NT2/D1 (cell line): ENCODE measurements around the gene OR8H1.

Source experiments
- DNase-seq: peaks from one replicate; pipeline ENCODE4 v3.0.0-alpha.2; 2011; ENCODE audit warnings: low read depth, low spot score
- H3K27me3 ChIP-seq: 2 replicates; pipeline ENCODE4 v1.6.0; 2011; ENCODE audit warnings: mild to moderate bottlenecking; ENCODE audit not compliant: insufficient read length, insufficient read depth
- H3K36me3 ChIP-seq: 2 replicates; pipeline ENCODE4 v1.6.1; 2011; ENCODE audit warnings: mild to moderate bottlenecking, low read length, mixed read lengths; ENCODE audit not compliant: insufficient read depth, insufficient read length
- H3K4me1 ChIP-seq: 2 replicates; pipeline ENCODE4 v1.5.1; 2011; ENCODE audit not compliant: insufficient read depth, insufficient read length
- H3K4me3 ChIP-seq: 2 replicates; pipeline ENCODE4 v1.5.1; 2011; ENCODE audit warnings: low read depth; ENCODE audit not compliant: insufficient read length
- H3K9ac ChIP-seq: 2 replicates; pipeline ENCODE4 v1.6.0; 2011; ENCODE audit warnings: low read depth; ENCODE audit not compliant: insufficient read length
- H3K9me3 ChIP-seq: 2 replicates; pipeline ENCODE4 v1.5.1; 2011; ENCODE audit warnings: mild to moderate bottlenecking, low read length; ENCODE audit not compliant: insufficient read depth
- SUZ12 ChIP-seq: IDR thresholded peaks from 2 replicates; pipeline ENCODE4 v1.6.1; 2011; ENCODE audit not compliant: insufficient read length, insufficient read depth; ENCODE audit errors: extremely low read depth
- YY1 ChIP-seq: IDR thresholded peaks from 2 replicates; pipeline ENCODE4 v1.6.1; 2011; ENCODE audit not compliant: insufficient read length, insufficient read depth
- ZNF274 ChIP-seq: IDR thresholded peaks from 2 replicates; pipeline ENCODE4 v1.6.1; 2011; ENCODE audit warnings: mild to moderate bottlenecking, low read depth, low read length

The OR8H1 gene, protein sequence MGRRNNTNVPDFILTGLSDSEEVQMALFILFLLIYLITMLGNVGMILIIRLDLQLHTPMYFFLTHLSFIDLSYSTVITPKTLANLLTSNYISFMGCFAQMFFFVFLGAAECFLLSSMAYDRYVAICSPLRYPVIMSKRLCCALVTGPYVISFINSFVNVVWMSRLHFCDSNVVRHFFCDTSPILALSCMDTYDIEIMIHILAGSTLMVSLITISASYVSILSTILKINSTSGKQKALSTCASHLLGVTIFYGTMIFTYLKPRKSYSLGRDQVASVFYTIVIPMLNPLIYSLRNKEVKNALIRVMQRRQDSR

GRCh38 chr11:56292154-56292553 is at the start of gene OR8H1:
TSS of gene OR8H1 (minus strand) at chr11:56292254. CDS start at chr11:56291062, 1,192 bp downstream.
- no peaks in the 10 kb centered on the region for H3K9me3 ChIP-seq
- TF ChIP-seq ZNF274 (no peak), SUZ12 (no peak), YY1 (no peak)
- no peak within 1 kb of the TSS for H3K9ac ChIP-seq
- no peaks in the 10 kb centered on the region for H3K4me1 ChIP-seq
- H3K27me3 ChIP-seq, result no peaks in the 10 kb centered on the region
- no peaks in the 10 kb centered on the region for H3K36me3 ChIP-seq
- no peak within 1 kb of the TSS for H3K4me3 ChIP-seq
- no peak for DNase-seq

DNA sequence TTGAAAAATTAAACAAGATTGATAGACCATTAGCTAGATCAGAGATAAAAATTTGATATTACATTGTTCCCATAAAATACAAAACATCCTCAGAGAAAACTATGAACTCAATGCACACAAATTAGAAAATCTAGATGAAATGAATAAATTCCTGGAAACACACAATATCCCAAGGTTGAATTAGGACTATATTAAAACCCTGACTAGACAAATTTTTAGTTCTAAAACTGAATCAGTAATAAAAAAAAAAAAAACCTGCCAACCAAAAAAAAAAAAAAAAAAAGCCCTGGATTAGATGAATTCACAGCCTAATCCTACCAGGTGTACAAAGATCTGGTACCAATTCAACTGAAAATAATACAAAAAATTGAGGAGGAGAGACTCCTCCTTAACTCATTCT is 48.2 kb upstream of the OR8H1 start:
- H3K9me3 ChIP-seq, result peaks cover 35% of the 10 kb centered on the region
- peaks cover 3% of the 10 kb centered on the region for H3K4me1 ChIP-seq
- no peak for TF ChIP-seq YY1
- TF ChIP-seq SUZ12, result no peak
- no peak for TF ChIP-seq ZNF274
- no peak overlapping the region for H3K9ac ChIP-seq
- no peak overlapping the region for H3K4me3 ChIP-seq
- H3K27me3 ChIP-seq, result no peaks in the 10 kb centered on the region
- no peak for DNase-seq
- H3K36me3 ChIP-seq, result no peaks in the 10 kb centered on the region

DNA sequence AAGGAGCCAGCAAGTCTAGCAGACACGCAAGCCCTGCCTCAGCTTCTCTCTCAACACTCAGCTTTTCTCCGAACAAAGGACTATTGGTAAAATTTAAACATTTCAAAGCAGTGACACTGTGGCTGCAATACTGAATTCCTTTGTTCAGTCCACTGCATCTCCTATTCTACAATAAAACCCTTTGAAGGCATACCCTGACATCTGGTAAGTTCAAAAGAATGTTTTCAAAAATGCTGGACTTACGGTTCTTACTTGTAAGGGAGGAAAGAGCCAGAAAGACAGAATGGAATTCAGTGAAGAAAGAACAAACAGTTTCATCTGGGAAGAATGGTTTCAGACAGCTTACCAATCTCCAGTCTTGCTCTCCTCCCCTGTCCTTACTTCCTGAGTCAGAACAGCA is 41.1 kb upstream of the OR8H1 start:
- DNase-seq, result no peak
- Histone ChIP-seq H3K4me1 (peaks cover 3% of the 10 kb centered on the region), H3K27me3 (no peaks in the 10 kb centered on the region), H3K4me3 (no peak overlapping the region), H3K9ac (no peak overlapping the region), H3K9me3 (peaks cover 25% of the 10 kb centered on the region), H3K36me3 (no peaks in the 10 kb centered on the region)
- TF ChIP-seq YY1, result no peak
- TF ChIP-seq SUZ12, result no peak
- no peak for TF ChIP-seq ZNF274

DNA sequence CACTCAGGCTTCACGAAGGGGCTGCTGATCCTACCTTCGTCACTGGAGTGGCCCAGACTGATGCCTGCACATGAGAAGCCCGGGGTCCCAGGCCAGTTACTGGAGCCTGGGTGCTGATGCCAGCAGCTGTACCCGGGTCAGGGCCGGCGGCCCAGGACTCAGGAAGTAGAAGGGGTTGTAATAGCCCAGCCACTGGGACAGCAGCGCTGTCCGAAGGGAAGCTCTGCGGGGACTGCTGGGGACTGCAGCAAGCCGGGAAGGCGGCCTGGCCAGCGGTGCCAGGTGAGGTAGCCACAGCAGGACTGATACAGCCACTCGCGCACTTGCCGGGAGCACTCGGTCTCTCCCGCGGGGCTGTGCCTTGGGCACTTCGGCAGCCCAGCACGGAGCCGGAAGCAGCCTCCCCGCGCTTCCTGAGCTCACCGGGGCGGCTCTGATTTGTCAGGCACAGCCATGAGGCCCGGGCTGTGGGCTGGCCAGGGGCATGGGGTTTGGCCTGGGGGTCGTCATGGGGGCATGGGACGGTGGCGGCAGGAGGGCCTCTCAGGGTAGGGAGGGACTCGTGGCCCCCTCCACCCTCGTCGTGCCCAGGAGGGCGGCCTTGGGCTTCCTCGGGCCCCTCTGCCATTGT is 39.9 kb upstream of the OR8H1 start:
- no peaks in the 10 kb centered on the region for H3K36me3 ChIP-seq
- TF ChIP-seq ZNF274 (no peak), YY1 (no peak), SUZ12 (no peak)
- no peak for DNase-seq
- H3K4me1 ChIP-seq, result no peaks in the 10 kb centered on the region
- peaks cover 15% of the 10 kb centered on the region for H3K9me3 ChIP-seq
- H3K4me3 ChIP-seq, result no peak overlapping the region
- H3K9ac ChIP-seq, result no peak overlapping the region
- no peaks in the 10 kb centered on the region for H3K27me3 ChIP-seq

- Histone ChIP-seq H3K27me3 (no peaks in the 10 kb centered on the region), H3K4me1 (no peaks in the 10 kb centered on the region), H3K36me3 (no peaks in the 10 kb centered on the region), H3K4me3 (no peak within 1 kb of the TSS), H3K9ac (no peak within 1 kb of the TSS), H3K9me3 (no peaks in the 10 kb centered on the region)
- no peak for TF ChIP-seq SUZ12
- no peak for TF ChIP-seq YY1
- no peak for TF ChIP-seq ZNF274
- no peak for DNase-seq
Observed at GRCh38 chr11:56314844-56315243, 22.8 kb upstream of the OR8H1 start, which contains the start of gene OR8K3. TSS of gene OR8K3 (plus strand) at chr11:56315144. CDS start at chr11:56318307, 3,163 bp downstream.

- TF ChIP-seq ZNF274, result no peak
- TF ChIP-seq YY1, result no peak
- TF ChIP-seq SUZ12, result no peak
- Histone ChIP-seq H3K9me3 (0 out of 2 replicates have a peak, but pooled peaks cover 9% of the 10 kb centered on the region), H3K4me1 (no peaks in the 10 kb centered on the region), H3K9ac (no peak overlapping the region), H3K4me3 (no peak overlapping the region), H3K36me3 (no peaks in the 10 kb centered on the region), H3K27me3 (no peaks in the 10 kb centered on the region)
- DNase-seq, result no peak
Observed at GRCh38 chr11:56307836-56308235, 15.8 kb upstream of the OR8H1 start.

GRCh38 chr11:56296898-56297297 is 4.8 kb upstream of the OR8H1 start:
- Histone ChIP-seq H3K4me1 (no peaks in the 10 kb centered on the region), H3K9ac (no peak overlapping the region), H3K27me3 (no peaks in the 10 kb centered on the region), H3K36me3 (no peaks in the 10 kb centered on the region), H3K4me3 (no peak overlapping the region), H3K9me3 (no peaks in the 10 kb centered on the region)
- TF ChIP-seq YY1, result no peak
- TF ChIP-seq SUZ12, result no peak
- no peak for TF ChIP-seq ZNF274
- no peak for DNase-seq
